ENCODE measurements around the gene LIME1. TPM values are rescaled to one million over a fixed set of nuclear protein-coding genes. Genes with fewer than 3 reads are reported as not detected.
A peak's percentile ranks its signal among the peaks of the same experiment; 100 is the strongest.

LIME1 gene, protein sequence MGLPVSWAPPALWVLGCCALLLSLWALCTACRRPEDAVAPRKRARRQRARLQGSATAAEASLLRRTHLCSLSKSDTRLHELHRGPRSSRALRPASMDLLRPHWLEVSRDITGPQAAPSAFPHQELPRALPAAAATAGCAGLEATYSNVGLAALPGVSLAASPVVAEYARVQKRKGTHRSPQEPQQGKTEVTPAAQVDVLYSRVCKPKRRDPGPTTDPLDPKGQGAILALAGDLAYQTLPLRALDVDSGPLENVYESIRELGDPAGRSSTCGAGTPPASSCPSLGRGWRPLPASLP
- 1 to 10 TPM; 7.1 to 7.2 TPM for total RNA-seq
- 10 to 100 TPM in 1 of 6 donors, 1 to 10 TPM in 5; 3.0 to 10.8 (median 5.4) TPM for polyA plus RNA-seq (ENCODE audit: insufficient read length in 6 of 6)
- long read RNA-seq, donor 1, partial matches to known transcripts, result 0 of 1 reads
- long read RNA-seq, donor 1, other reads (novel, unspliced or antisense), result 0 of 1 reads
- long read RNA-seq, donor 2, result 0 reads
- long read RNA-seq, donor 3, result 0 reads
- long read RNA-seq, donor 4, partial matches to known transcripts, result 1 of 1 reads
- long read RNA-seq, donor 4, other reads (novel, unspliced or antisense), result 0 of 1 reads
- long read RNA-seq, donor 5, result 0 reads
- long read RNA-seq, donor 6, result 0 reads
- long read RNA-seq, donor 7, result 0 reads
- long read RNA-seq, donor 8, result 0 reads
- long read RNA-seq, donor 9, result 0 reads
- long read RNA-seq, donor 10, partial matches to known transcripts, result 2 of 11 reads
- long read RNA-seq, donor 10, other reads (novel, unspliced or antisense), result 0 of 11 reads
- long read RNA-seq, donor 11, result 0 reads
- long read RNA-seq, donor 12, result 0 reads

DNA sequence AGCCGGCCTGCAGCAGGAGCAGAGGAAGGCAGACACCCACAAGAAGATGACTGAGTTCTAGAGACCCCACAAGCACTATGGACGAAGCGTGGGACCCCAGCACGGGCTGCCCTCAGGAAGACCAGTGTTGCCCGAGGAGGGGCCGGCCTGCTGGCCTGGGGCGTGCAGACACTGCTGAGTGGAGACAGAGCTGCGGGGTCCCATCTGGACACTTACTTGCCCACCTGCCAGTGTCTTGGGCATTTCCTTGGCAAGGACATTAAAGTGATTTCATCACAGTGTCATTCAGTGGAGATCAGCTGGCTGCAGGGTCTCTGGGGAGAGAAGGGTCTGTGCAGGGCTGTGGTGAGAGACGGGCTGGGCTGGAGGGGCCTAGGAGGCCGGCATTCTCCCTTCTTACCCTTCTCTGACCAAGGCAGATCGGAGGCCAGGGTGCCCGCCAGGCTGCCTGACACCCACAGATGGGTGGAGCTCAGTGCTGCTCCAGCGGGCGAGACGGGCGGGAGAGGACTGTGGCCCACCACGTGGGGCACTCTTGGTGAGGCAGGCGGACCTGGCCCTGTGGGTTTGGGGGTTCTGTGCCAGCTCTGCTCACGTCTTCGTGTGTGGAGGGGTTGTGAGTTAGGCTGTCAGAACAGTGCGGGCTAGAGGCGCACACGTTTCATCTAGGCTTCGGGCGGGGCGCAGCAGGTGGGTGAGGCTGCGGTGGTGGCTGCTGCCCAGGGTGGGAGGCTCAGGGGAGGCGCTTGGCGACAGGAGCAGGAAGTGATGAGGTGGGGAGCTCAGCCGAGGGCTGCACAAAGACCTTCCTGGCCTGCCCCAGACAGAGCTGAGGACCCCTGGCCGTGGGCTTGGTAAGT lies at the start of gene LIME1:
LIME1 (plus strand) TSS at position 806 of the 860 bp plus-strand sequence. CDS start 886 bp downstream, outside the sequence.
- peaks cover 23 to 36% of the 10 kb centered on the region in 2 donors for H3K4me1 ChIP-seq
- TF ChIP-seq, protein P1, sequence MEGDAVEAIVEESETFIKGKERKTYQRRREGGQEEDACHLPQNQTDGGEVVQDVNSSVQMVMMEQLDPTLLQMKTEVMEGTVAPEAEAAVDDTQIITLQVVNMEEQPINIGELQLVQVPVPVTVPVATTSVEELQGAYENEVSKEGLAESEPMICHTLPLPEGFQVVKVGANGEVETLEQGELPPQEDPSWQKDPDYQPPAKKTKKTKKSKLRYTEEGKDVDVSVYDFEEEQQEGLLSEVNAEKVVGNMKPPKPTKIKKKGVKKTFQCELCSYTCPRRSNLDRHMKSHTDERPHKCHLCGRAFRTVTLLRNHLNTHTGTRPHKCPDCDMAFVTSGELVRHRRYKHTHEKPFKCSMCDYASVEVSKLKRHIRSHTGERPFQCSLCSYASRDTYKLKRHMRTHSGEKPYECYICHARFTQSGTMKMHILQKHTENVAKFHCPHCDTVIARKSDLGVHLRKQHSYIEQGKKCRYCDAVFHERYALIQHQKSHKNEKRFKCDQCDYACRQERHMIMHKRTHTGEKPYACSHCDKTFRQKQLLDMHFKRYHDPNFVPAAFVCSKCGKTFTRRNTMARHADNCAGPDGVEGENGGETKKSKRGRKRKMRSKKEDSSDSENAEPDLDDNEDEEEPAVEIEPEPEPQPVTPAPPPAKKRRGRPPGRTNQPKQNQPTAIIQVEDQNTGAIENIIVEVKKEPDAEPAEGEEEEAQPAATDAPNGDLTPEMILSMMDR (IDR thresholded peaks at IDR 0.05), result no peak
- H3K9me3 ChIP-seq, result no peaks in the 10 kb centered on the region
- H3K36me3 ChIP-seq, result peaks cover 0 to 43% of the 10 kb centered on the region in 2 donors
- intact Hi-C loops (cut with DNase I), result no loop called here
- DNase-seq (peak in 1 of 4 donors; percentile 81), ATAC-seq (no peak)
- H3K27me3 ChIP-seq, result peaks cover 0 to 26% of the 10 kb centered on the region in 2 donors
- peak within 1 kb of the TSS in 1 of 2 donors; percentile 43 for H3K4me3 ChIP-seq
- H3K27ac ChIP-seq, result peak within 1 kb of the TSS in 1 of 2 donors; percentile 41

DNA sequence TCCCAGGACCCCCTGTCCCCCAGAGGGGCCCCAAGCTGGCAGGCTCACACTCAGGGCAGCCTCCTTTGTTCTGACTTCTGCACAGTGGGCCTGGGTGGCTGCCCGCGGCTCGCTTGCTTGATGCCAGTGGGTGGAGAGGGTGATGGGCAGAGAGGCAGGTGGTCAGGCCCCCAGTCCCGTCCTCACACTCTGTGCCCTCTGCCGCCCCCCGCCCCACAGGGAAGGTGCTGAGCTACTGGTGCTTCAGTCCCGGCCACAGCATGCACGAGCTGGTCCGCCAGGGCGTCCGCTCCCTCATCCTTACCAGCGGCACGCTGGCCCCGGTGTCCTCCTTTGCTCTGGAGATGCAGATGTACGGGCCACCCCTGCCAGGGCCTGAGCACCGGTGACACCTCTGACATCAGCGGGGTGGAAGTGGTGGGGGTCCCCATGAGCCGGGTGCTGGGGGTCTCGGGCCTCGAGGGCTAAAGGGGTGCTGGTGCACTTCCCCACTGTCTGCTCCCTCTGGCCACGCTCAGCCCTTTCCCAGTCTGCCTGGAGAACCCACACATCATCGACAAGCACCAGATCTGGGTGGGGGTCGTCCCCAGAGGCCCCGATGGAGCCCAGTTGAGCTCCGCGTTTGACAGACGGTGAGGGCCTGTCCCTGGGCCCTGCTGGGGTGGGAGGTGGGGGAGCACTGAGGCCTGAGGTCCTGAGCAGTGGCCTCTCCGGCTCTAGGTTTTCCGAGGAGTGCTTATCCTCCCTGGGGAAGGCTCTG lies 48.9 kb upstream of the LIME1 start:
- no peak overlapping the region for H3K4me3 ChIP-seq
- H3K27ac ChIP-seq, result peak overlapping the region; percentile 88 to 91
- TF ChIP-seq, protein P1 (IDR thresholded peaks at IDR 0.05), result no peak
- peaks cover 0 to 13% of the 10 kb centered on the region in 2 donors for H3K36me3 ChIP-seq
- no peaks in the 10 kb centered on the region for H3K27me3 ChIP-seq
- ATAC-seq, result no peak
- H3K4me1 ChIP-seq, result peaks cover 22 to 63% of the 10 kb centered on the region in 2 donors
- DNase-seq, result peak in 1 of 4 donors; percentile 78
- intact Hi-C loops (cut with DNase I), result no loop called here
- no peaks in the 10 kb centered on the region for H3K9me3 ChIP-seq

DNA sequence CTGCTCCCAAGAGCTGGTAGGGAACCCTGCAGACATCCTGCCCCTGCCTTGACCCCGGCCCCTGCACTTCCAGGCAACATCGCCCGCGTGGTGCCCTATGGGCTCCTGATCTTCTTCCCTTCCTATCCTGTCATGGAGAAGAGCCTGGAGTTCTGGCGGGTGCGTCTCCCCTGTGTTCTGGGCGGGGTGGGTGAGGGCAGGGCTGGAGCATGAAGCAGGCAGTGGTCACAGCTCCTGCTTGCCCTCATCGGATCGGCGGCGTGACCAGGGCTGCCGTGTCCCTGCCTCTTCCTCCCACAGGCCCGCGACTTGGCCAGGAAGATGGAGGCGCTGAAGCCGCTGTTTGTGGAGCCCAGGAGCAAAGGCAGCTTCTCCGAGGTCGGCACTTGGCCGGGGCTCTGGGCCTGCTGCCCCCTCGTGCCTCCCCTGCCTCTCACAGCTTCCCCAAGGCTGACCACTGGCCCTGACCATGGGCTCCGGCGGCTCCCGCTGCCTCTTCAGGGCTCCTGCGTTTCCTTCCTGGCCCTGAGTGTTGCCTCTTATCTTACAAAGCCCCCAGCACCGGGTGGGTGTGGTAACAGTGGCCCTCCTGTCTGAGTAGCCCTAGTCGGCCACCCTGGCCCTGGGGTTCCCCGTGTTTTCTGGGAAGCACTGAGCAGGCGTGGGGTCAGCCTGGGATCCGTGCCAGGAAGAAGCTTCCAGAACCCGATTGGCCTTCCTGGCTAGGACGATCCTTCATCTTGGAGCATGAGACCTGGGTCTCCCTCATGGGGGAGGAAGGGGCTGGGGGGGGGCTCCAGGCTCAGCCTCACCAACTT lies 48.0 kb upstream of the LIME1 start:
- intact Hi-C loops (cut with DNase I), result no loop called here
- H3K4me1 ChIP-seq, result peaks cover 20 to 62% of the 10 kb centered on the region in 2 donors
- H3K27ac ChIP-seq, result peak overlapping the region; percentile 88 to 91
- ATAC-seq (no peak), DNase-seq (no peak)
- TF ChIP-seq, protein P1 (IDR thresholded peaks at IDR 0.05), result no peak
- peaks cover 0 to 9% of the 10 kb centered on the region in 2 donors for H3K36me3 ChIP-seq
- H3K27me3 ChIP-seq, result no peaks in the 10 kb centered on the region
- no peaks in the 10 kb centered on the region for H3K9me3 ChIP-seq
- H3K4me3 ChIP-seq, result no peak overlapping the region

All from left lung (tissue), 14 donors.